OCI-LY7 (cell line): Measurements from ENCODE around the gene HIVEP3.

Experiments
- EZH2phosphoT487 ChIP-seq: fragments of 200-600 bp; sonication (generic); IDR thresholded peaks from 2 replicates; pipeline ENCODE4 v1.6.1; 2018; ENCODE audit warnings: low read depth, borderline replicate concordance, mild to moderate bottlenecking, mixed run types, antibody characterized with exemption, low read length, moderate library complexity, mixed read lengths
- TF ChIP-seq, protein P1 (sequence below): fragments of 200-600 bp; sonication (generic); conservative IDR thresholded peaks from 2 replicates; pipeline ENCODE4 v1.5.1; 2014; ENCODE audit warnings: mild to moderate bottlenecking, antibody characterized with exemption, low read length, moderate library complexity, mixed read lengths

GRCh38 chr1:41842993-41843755 is 75.5 kb downstream of the HIVEP3 start:
- TF ChIP-seq, protein P1, sequence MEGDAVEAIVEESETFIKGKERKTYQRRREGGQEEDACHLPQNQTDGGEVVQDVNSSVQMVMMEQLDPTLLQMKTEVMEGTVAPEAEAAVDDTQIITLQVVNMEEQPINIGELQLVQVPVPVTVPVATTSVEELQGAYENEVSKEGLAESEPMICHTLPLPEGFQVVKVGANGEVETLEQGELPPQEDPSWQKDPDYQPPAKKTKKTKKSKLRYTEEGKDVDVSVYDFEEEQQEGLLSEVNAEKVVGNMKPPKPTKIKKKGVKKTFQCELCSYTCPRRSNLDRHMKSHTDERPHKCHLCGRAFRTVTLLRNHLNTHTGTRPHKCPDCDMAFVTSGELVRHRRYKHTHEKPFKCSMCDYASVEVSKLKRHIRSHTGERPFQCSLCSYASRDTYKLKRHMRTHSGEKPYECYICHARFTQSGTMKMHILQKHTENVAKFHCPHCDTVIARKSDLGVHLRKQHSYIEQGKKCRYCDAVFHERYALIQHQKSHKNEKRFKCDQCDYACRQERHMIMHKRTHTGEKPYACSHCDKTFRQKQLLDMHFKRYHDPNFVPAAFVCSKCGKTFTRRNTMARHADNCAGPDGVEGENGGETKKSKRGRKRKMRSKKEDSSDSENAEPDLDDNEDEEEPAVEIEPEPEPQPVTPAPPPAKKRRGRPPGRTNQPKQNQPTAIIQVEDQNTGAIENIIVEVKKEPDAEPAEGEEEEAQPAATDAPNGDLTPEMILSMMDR = no peak
- TF ChIP-seq EZH2phosphoT487 = no peak
